Measurements from ENCODE around the gene LYPD1. TPM values are rescaled to one million over a fixed set of nuclear protein-coding genes. Genes with fewer than 3 reads are reported as not detected.

LYPD1 gene
- total RNA-seq, result 15.1 and 17.4 TPM in 2 replicates
- long read RNA-seq, partial matches to known transcripts, result 0 of 1 reads
- long read RNA-seq, other reads (novel, unspliced or antisense), result 1 of 1 reads

GRCh38 chr2:132669908-132670495 is at the start of gene LYPD1:
TSS of gene LYPD1 (minus strand) at chr2:132670205. CDS start at chr2:132669932, 273 bp downstream.
- Mint-ChIP-seq H3K4me1 (peaks cover 32% of the 10 kb centered on the region), H3K27me3 (ENCODE audit: low read depth) (peaks cover 27% of the 10 kb centered on the region), H3K9me3 (no peaks in the 10 kb centered on the region), H3K36me3 (ENCODE audit: low read depth) (no peaks in the 10 kb centered on the region), H3K4me3 (peak within 1 kb of the TSS; percentile 93), H3K27ac (ENCODE audit: unreplicated experiment) (peak within 1 kb of the TSS; percentile 58)
- no peak for TF ChIP-seq CTCF (conservative IDR thresholded peaks at IDR 0.05)
- peak; percentile 12 for DNase-seq (ENCODE audit: low read depth, low spot score)

GRCh38 chr2:132719480-132719879 is 49.5 kb upstream of the LYPD1 start:
- Mint-ChIP-seq H3K9me3 (no peaks in the 10 kb centered on the region), H3K36me3 (ENCODE audit: low read depth) (peaks cover 12% of the 10 kb centered on the region), H3K27me3 (ENCODE audit: low read depth) (no peaks in the 10 kb centered on the region), H3K27ac (ENCODE audit: unreplicated experiment) (no peak overlapping the region), H3K4me1 (no peaks in the 10 kb centered on the region), H3K4me3 (no peak overlapping the region)
- DNase-seq (ENCODE audit: low read depth, low spot score), result no peak
- TF ChIP-seq CTCF (conservative IDR thresholded peaks at IDR 0.05), result no peak

- no peak for TF ChIP-seq CTCF (conservative IDR thresholded peaks at IDR 0.05)
- Mint-ChIP-seq H3K9me3 (no peaks in the 10 kb centered on the region), H3K27me3 (ENCODE audit: low read depth) (no peaks in the 10 kb centered on the region), H3K4me3 (no peak overlapping the region), H3K36me3 (ENCODE audit: low read depth) (peaks cover 3% of the 10 kb centered on the region), H3K27ac (ENCODE audit: unreplicated experiment) (no peak overlapping the region), H3K4me1 (peaks cover 2% of the 10 kb centered on the region)
- DNase-seq (ENCODE audit: low read depth, low spot score), result no peak
Observed at GRCh38 chr2:132716954-132717353, 46.9 kb upstream of the LYPD1 start.

- TF ChIP-seq CTCF (conservative IDR thresholded peaks at IDR 0.05), result no peak
- Mint-ChIP-seq H3K27me3 (ENCODE audit: low read depth) (no peaks in the 10 kb centered on the region), H3K36me3 (ENCODE audit: low read depth) (peaks cover 3% of the 10 kb centered on the region), H3K4me1 (peaks cover 5% of the 10 kb centered on the region), H3K4me3 (no peak overlapping the region), H3K27ac (ENCODE audit: unreplicated experiment) (no peak overlapping the region), H3K9me3 (no peaks in the 10 kb centered on the region)
- no peak for DNase-seq (ENCODE audit: low read depth, low spot score)
Observed at GRCh38 chr2:132715386-132716351, 45.7 kb upstream of the LYPD1 start.

- DNase-seq (ENCODE audit: low read depth, low spot score), result no peak
- Mint-ChIP-seq H3K4me3 (no peak overlapping the region), H3K4me1 (peaks cover under 1% of the 10 kb centered on the region), H3K27ac (ENCODE audit: unreplicated experiment) (no peak overlapping the region), H3K9me3 (no peaks in the 10 kb centered on the region), H3K36me3 (ENCODE audit: low read depth) (peaks cover 7% of the 10 kb centered on the region), H3K27me3 (ENCODE audit: low read depth) (no peaks in the 10 kb centered on the region)
- no peak for TF ChIP-seq CTCF (conservative IDR thresholded peaks at IDR 0.05)
Observed at GRCh38 chr2:132703396-132703795, 33.4 kb upstream of the LYPD1 start.
